ENCODE results near the gene TFPI. TPM values are rescaled to one million over a fixed set of nuclear protein-coding genes. Genes with fewer than 3 reads are reported as not detected.

TFPI gene
- total and polyA plus RNA-seq, 2 donors (not counting 1 experiment from before 2014, with no cell fraction given): not detected

- ChIA-PET CTCF (no interaction called here), POLR2A (no interaction called here)
These were observed 24.8 kb downstream of the TFPI start for GRCh38 chr2:187529248-187529976.

More at GRCh38 chr2:187529248-187529976, 24.8 kb downstream of the TFPI start:
- Histone ChIP-seq H3K79me2 (ENCODE audit: control insufficient read depth, insufficient read depth, low read length) (no peaks in the 10 kb centered on the region), H3K4me1 (ENCODE audit: control insufficient read depth in 2 of 2, insufficient read depth in 2 of 2, low read length in 2 of 2) (no peaks in the 10 kb centered on the region), H3K27ac (ENCODE audit: low read length in 2 of 2) (no peak overlapping the region), H2AFZ (ENCODE audit: insufficient read depth, low read depth, low read length, poor library complexity, severe bottlenecking) (no peak overlapping the region), H4K20me1 (ENCODE audit: control insufficient read depth, insufficient read depth, low read length, poor library complexity, severe bottlenecking) (no peaks in the 10 kb centered on the region), H3K36me3 (replicated peaks in 1 of 2; ENCODE audit: control extremely low read depth in 1 of 2, control insufficient read depth in 1 of 2, extremely low read depth in 1 of 2, insufficient read depth in 2 of 2, low read length in 1 of 2) (no peaks in the 10 kb centered on the region), H3K4me2 (replicated peaks; ENCODE audit: low read depth, low read length, poor library complexity, severe bottlenecking) (no peak overlapping the region), H3K9ac (ENCODE audit: low read length) (no peak overlapping the region), H3K4me3 (ENCODE audit: control extremely low read depth in 1 of 5, extremely low read depth in 1 of 5, insufficient read depth in 1 of 5, low read depth in 2 of 5, low read length in 4 of 5) (no peak overlapping the region), H3K27me3 (replicated peaks in 1 of 4; ENCODE audit: control extremely low read depth in 1 of 4, control insufficient read depth in 3 of 4, insufficient read depth in 4 of 4, low read length in 3 of 4) (no peaks in the 10 kb centered on the region), H3K9me3 (ENCODE audit: control extremely low read depth in 1 of 3, control insufficient read depth in 2 of 3, insufficient read depth in 1 of 3, low read length in 2 of 3) (peaks cover 0 to 6% (median 1%) of the 10 kb centered on the region in 3 donors)
- DNase-seq (no peak), ATAC-seq (ENCODE audit: low read depth) (no peak)
- Mint-ChIP-seq H3K27me3 (no peaks in the 10 kb centered on the region), H3K9me3 (ENCODE audit: insufficient read depth) (no peaks in the 10 kb centered on the region), H3K4me1 (no peaks in the 10 kb centered on the region), H3K27ac (no peak overlapping the region), H3K4me3 (no peak overlapping the region)
- intact Hi-C loops (cut with micrococcal nuclease): no loop called here
- WGBS (ENCODE audit: insufficient coverage): 100% methylated on average over 1 of the region's 3 CpGs
- no peak for TF ChIP-seq EZH2 (IDR thresholded peaks at IDR 0.05; ENCODE audit: borderline replicate concordance, insufficient read depth, low read depth, low read length, poor library complexity, severe bottlenecking)
- TF ChIP-seq CTCF (IDR thresholded peaks at IDR 0.05): no peak
